HCT116 (cell line): ENCODE measurements around the gene SYNE2. TPM values are rescaled to one million over a fixed set of nuclear protein-coding genes. Genes with fewer than 3 reads are reported as not detected.

Experiments
- ATAC-seq: fragments of 200-7000 bp; cut with Tn5 transposase; 2 replicates; pipeline ENCODE4 v1.9.1; 2020; ENCODE audit warnings: mild to moderate bottlenecking, moderate library complexity
- BruUV-seq: library from RNA; stranded (reverse); fragments of 400-500 nt; replicated peaks from 2 replicates; lab custom pipeline; 2021; lab: Mats Ljungman, UMichigan
- CTCF ChIA-PET: fragments of 300-600 bp; sonication (Branson Sonifier 250); formaldehyde crosslinking; loops from one replicate; lab custom pipeline; 2021; ENCODE audit warnings: antibody characterized with exemption; lab: Charles Lee
- POLR2A ChIA-PET: fragments of 300-600, 350-600 bp; sonication (Branson Sonifier 250); formaldehyde crosslinking; loops from one replicate; lab custom pipeline; 2021; ENCODE audit warnings: antibody characterized with exemption; lab: Charles Lee
- RAD21 ChIA-PET, 2 experiments: fragments of 300-600 bp; sonication (Branson Sonifier 250); formaldehyde crosslinking; loops; one replicate each; lab custom pipeline; 2023; ENCODE audit warnings: low total read pairs in 2 of 2; ENCODE audit not compliant: uncharacterized antibody in 2 of 2, unreplicated experiment in 2 of 2, low non-redundant PET in 1 of 2; lab: Charles Lee
- DNase-seq: peaks from one replicate; pipeline ENCODE4 v3.0.0-alpha.2; 2010; ENCODE audit warnings: low read depth, low spot score
- H2AFZ ChIP-seq: fragments of 200-600 bp; shearing (Covaris generic), sonication (generic); 2 replicates; pipeline ENCODE4 v1.6.1; 2017; ENCODE audit warnings: low read depth, mixed run types, mixed read lengths, antibody characterized with exemption, low read length; ENCODE audit not compliant: poor library complexity, severe bottlenecking
- H3K27ac ChIP-seq: 2 replicates; pipeline ENCODE4 v1.5.1; 2012; ENCODE audit warnings: low read depth, low read length
- H3K27me3 ChIP-seq: fragments of 200-600 bp; sonication (generic); 2 replicates; pipeline ENCODE4 v1.6.1; 2016; ENCODE audit warnings: mixed run types, low read length, mixed read lengths; ENCODE audit not compliant: insufficient read depth
- H3K36me3 ChIP-seq, 2 experiments: fragments of 200-500 bp in 1 of 2; fragments of 200-600 bp in 1 of 2; sonication (Bioruptor generic) in 1 of 2; sonication (generic) in 1 of 2; 2 replicates each; pipeline versions ENCODE4 v1.5.1 to v1.6.1; 2014 to 2016; ENCODE audit warnings: low read length in 2 of 2, inconsistent platforms in 1 of 2, mixed read lengths in 1 of 2, mixed run types in 1 of 2; ENCODE audit not compliant: insufficient read depth in 2 of 2, control insufficient read depth in 1 of 2
- H3K4me1 ChIP-seq, 2 experiments: fragments of 200-600 bp in 1 of 2; sonication (generic) in 1 of 2; 2 replicates each; pipeline versions ENCODE4 v1.5.1 to v1.6.1; 2012 to 2017; ENCODE audit warnings: low read length in 2 of 2, inconsistent platforms in 1 of 2, mild to moderate bottlenecking in 1 of 2, mixed read lengths in 1 of 2, mixed run types in 1 of 2, moderate library complexity in 1 of 2; ENCODE audit not compliant: insufficient read depth in 2 of 2, control insufficient read depth in 1 of 2
- H3K4me2 ChIP-seq: fragments of 200-600 bp; sonication (generic); 2 replicates; pipeline ENCODE4 v1.6.1; 2017; ENCODE audit warnings: mixed run types, low read length, mixed read lengths
- H3K4me3 ChIP-seq, 2 experiments: fragments of 200-600 bp in 1 of 2; sonication (generic) in 1 of 2; replicated peaks in 1 of 2; 2 replicates each; pipeline ENCODE4 v1.5.1; 2011 to 2016; ENCODE audit warnings: low read length in 2 of 2, control low read depth in 1 of 2, low read depth in 1 of 2, mild to moderate bottlenecking in 1 of 2, mixed read lengths in 1 of 2, mixed run types in 1 of 2
- H3K79me2 ChIP-seq: fragments of 200-600 bp; sonication (generic); 2 replicates; pipeline ENCODE4 v1.6.1; 2017; ENCODE audit warnings: mild to moderate bottlenecking, mixed run types, low read length, moderate library complexity, mixed read lengths; ENCODE audit not compliant: insufficient read depth
- H3K9ac ChIP-seq: fragments of 200-600 bp; sonication (generic); 2 replicates; pipeline ENCODE4 v1.6.1; 2016; ENCODE audit warnings: low read length, mixed read lengths
- H3K9me2 ChIP-seq: fragments of 200-600 bp; sonication (generic), shearing (Covaris generic); 2 replicates; pipeline ENCODE4 v1.6.1; 2017; ENCODE audit warnings: mixed run types, mild to moderate bottlenecking, moderate library complexity; ENCODE audit not compliant: insufficient read depth
- H3K9me3 ChIP-seq, 2 experiments: fragments of 200-500 bp in 1 of 2; fragments of 200-600 bp in 1 of 2; sonication (Bioruptor generic) in 1 of 2; sonication (generic) in 1 of 2; 2 replicates each; pipeline ENCODE4 v1.6.1; 2014 to 2017; ENCODE audit warnings: low read length in 2 of 2, mixed read lengths in 2 of 2, inconsistent platforms in 1 of 2, low read depth in 1 of 2, mild to moderate bottlenecking in 1 of 2, mixed run types in 1 of 2, moderate library complexity in 1 of 2; ENCODE audit not compliant: control insufficient read depth in 1 of 2, insufficient read depth in 1 of 2
- H4K20me1 ChIP-seq: fragments of 200-600 bp; sonication (generic), shearing (Covaris generic); 2 replicates; pipeline ENCODE4 v1.6.1; 2017; ENCODE audit warnings: mixed run types, mild to moderate bottlenecking, moderate library complexity; ENCODE audit not compliant: insufficient read depth
- ATF3 ChIP-seq: IDR thresholded peaks from 2 replicates; pipeline ENCODE4 v1.6.1; 2012
- CBX3 ChIP-seq: IDR thresholded peaks from 2 replicates; pipeline ENCODE4 v1.6.1; 2012; ENCODE audit warnings: low read depth
- CEBPB ChIP-seq: IDR thresholded peaks from 2 replicates; pipeline ENCODE4 v1.6.1; 2012; ENCODE audit warnings: low read depth
- EGR1 ChIP-seq: IDR thresholded peaks from 2 replicates; pipeline ENCODE4 v1.6.1; 2012; ENCODE audit warnings: low read depth
- ELF1 ChIP-seq: IDR thresholded peaks from 2 replicates; pipeline ENCODE4 v1.6.1; 2012; ENCODE audit warnings: low read depth, borderline replicate concordance
- EZH2 ChIP-seq: fragments of 200-600 bp; sonication (generic); IDR thresholded peaks from 2 replicates; pipeline ENCODE4 v1.6.1; 2017; ENCODE audit warnings: antibody characterized with exemption, mixed run types
- EZH2phosphoT487 ChIP-seq: fragments of 200-600 bp; IDR thresholded peaks from 2 replicates; pipeline ENCODE4 v1.6.1; 2018; ENCODE audit warnings: antibody characterized with exemption, borderline replicate concordance
- FOSL1 ChIP-seq: IDR thresholded peaks from 2 replicates; pipeline ENCODE4 v1.6.1; 2012; ENCODE audit warnings: low read depth
- JUND ChIP-seq: IDR thresholded peaks from 2 replicates; pipeline ENCODE4 v1.6.1; 2012
- POLR2A ChIP-seq: IDR thresholded peaks from 2 replicates; pipeline ENCODE4 v1.7.0; 2011; ENCODE audit warnings: borderline replicate concordance; ENCODE audit not compliant: insufficient read depth, insufficient read length; ENCODE audit errors: extremely low read depth
- POLR2AphosphoS5 ChIP-seq: IDR thresholded peaks from 2 replicates; pipeline ENCODE4 v1.6.1; 2011; ENCODE audit warnings: mild to moderate bottlenecking, low read depth, low read length, moderate library complexity
- RAD21 ChIP-seq: IDR thresholded peaks from 2 replicates; pipeline ENCODE4 v1.6.1; 2012; ENCODE audit warnings: low read depth, mild to moderate bottlenecking
- SIN3A ChIP-seq: IDR thresholded peaks from 2 replicates; pipeline ENCODE4 v1.6.1; 2012; ENCODE audit warnings: low read depth
- SRF ChIP-seq: IDR thresholded peaks from 2 replicates; pipeline ENCODE4 v1.6.1; 2012; ENCODE audit warnings: low read depth
- TCF7L2 ChIP-seq: IDR thresholded peaks from 2 replicates; pipeline ENCODE4 v1.7.0; 2011; ENCODE audit warnings: borderline replicate concordance, inconsistent platforms; ENCODE audit not compliant: insufficient read depth, insufficient read length; ENCODE audit errors: extremely low read depth
- YY1 ChIP-seq: IDR thresholded peaks from 2 replicates; pipeline ENCODE4 v1.6.1; 2011; ENCODE audit warnings: low read length, low read depth, moderate library complexity, mild to moderate bottlenecking; ENCODE audit not compliant: insufficient replicate concordance; ENCODE audit errors: extremely low read depth
- ZFX ChIP-seq: fragments of 450-650 bp; IDR thresholded peaks from 2 replicates; pipeline ENCODE4 v1.6.1; 2017
- ZNF274 ChIP-seq: fragments of 200-500 bp; sonication (Bioruptor generic); IDR thresholded peaks from 2 replicates; pipeline ENCODE4 v1.6.1; 2014; ENCODE audit warnings: mild to moderate bottlenecking, low read depth, low read length, inconsistent platforms
- intact Hi-C: fragments of 100-400 bp; cut with micrococcal nuclease; formaldehyde crosslinking; loops from 2 replicates; pipeline ENCODE4 v1.10.0; 2022
- total RNA-seq: library from RNA; stranded (reverse); gene quantifications from one replicate; pipeline ENCODE4 v1.2.1, GENCODE V29; 2021; ENCODE audit not compliant: unreplicated experiment
- TF ChIP-seq, protein P1 (sequence below), 3 experiments: fragments of 200-600 bp in 1 of 3; sonication (generic) in 1 of 3; IDR thresholded peaks in 2 of 3; conservative IDR thresholded peaks in 1 of 3; 2 replicates each; pipeline ENCODE4 v1.5.1; 2012 to 2017; ENCODE audit warnings: low read depth in 2 of 3, low read length in 2 of 3, antibody characterized with exemption in 1 of 3, borderline replicate concordance in 1 of 3, control low read depth in 1 of 3, mild to moderate bottlenecking in 1 of 3, mixed read lengths in 1 of 3, mixed run types in 1 of 3, moderate library complexity in 1 of 3; ENCODE audit not compliant: insufficient read depth in 1 of 3

SYNE2 gene
- total RNA-seq, 1 experiment from 2014 or later: 28.8 TPM

DNA sequence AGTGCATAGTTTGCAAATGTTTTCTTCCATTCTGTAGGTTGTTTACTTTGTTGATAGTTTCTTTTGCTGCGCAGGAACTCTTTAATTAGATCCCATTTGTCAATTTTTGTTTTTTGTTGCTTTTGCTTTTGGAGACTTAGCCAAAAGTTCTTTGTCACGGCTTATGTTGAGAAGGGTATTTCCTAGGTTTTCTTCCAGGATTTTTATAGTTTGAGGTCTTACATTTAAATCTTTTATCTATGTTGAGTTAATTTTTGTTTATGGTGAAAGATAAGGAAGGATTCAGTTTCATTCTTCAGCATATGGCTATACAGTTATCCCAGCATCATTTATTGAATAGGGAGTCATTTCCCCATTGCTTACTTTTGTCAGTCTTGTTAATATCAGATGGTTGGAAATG, 51.9 kb downstream of the SYNE2 start:
- RAD21 ChIA-PET: no interaction called here
- Histone ChIP-seq H3K4me1 (peaks cover 3 to 8% of the 10 kb centered on the region in 2 experiments; a peak in 2 of 4 replicates), H3K4me2 (no peak overlapping the region), H3K9me3 (no peaks in the 10 kb centered on the region), H3K79me2 (0 out of 2 replicates have a peak, but pooled peaks cover 6% of the 10 kb centered on the region), H3K27me3 (no peaks in the 10 kb centered on the region), H3K36me3 (no peaks in the 10 kb centered on the region), H3K9me2 (no peaks in the 10 kb centered on the region), H3K4me3 (no peak overlapping the region), H4K20me1 (no peaks in the 10 kb centered on the region), H3K9ac (no peak overlapping the region), H2AFZ (no peak overlapping the region), H3K27ac (no peak overlapping the region)
- CTCF ChIA-PET: no interaction called here
- DNase-seq (no peak), ATAC-seq (no peak)
- POLR2A ChIA-PET: no interaction called here
- TF ChIP-seq FOSL1 (no peak), ZNF274 (no peak), POLR2A (no peak), CEBPB (no peak), RAD21 (no peak), TCF7L2 (no peak)
- TF ChIP-seq, protein P1, sequence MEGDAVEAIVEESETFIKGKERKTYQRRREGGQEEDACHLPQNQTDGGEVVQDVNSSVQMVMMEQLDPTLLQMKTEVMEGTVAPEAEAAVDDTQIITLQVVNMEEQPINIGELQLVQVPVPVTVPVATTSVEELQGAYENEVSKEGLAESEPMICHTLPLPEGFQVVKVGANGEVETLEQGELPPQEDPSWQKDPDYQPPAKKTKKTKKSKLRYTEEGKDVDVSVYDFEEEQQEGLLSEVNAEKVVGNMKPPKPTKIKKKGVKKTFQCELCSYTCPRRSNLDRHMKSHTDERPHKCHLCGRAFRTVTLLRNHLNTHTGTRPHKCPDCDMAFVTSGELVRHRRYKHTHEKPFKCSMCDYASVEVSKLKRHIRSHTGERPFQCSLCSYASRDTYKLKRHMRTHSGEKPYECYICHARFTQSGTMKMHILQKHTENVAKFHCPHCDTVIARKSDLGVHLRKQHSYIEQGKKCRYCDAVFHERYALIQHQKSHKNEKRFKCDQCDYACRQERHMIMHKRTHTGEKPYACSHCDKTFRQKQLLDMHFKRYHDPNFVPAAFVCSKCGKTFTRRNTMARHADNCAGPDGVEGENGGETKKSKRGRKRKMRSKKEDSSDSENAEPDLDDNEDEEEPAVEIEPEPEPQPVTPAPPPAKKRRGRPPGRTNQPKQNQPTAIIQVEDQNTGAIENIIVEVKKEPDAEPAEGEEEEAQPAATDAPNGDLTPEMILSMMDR (IDR thresholded peaks at IDR 0.05 in 2 of 3, conservative IDR thresholded peaks at IDR 0.05 in 1 of 3; ENCODE audit: borderline replicate concordance in 1 of 3, insufficient read depth in 1 of 3, low read depth in 2 of 3, low read length in 2 of 3): no peak
- intact Hi-C loops: no loop called here
- no TSS peak for BruUV-seq

- H3K36me3 ChIP-seq: no peaks in the 10 kb centered on the region
- intact Hi-C loops: no loop called here
- no peak overlapping the region for H2AFZ ChIP-seq
- H3K79me2 ChIP-seq: 0 out of 2 replicates have a peak, but pooled peaks cover 6% of the 10 kb centered on the region
- H3K9me2 ChIP-seq: no peaks in the 10 kb centered on the region
- H3K4me1 ChIP-seq: peaks cover 3 to 8% of the 10 kb centered on the region in 2 experiments; a peak in 2 of 4 replicates
- ChIA-PET CTCF (no interaction called here), POLR2A (no interaction called here), RAD21 (no interaction called here)
- H3K27ac ChIP-seq: no peak overlapping the region
- H3K4me2 ChIP-seq: no peak overlapping the region
- no peak overlapping the region for H3K9ac ChIP-seq
- H3K27me3 ChIP-seq: no peaks in the 10 kb centered on the region
- no TSS peak for BruUV-seq
- ATAC-seq: no peak
- DNase-seq: no peak
- no peaks in the 10 kb centered on the region for H4K20me1 ChIP-seq
- no peaks in the 10 kb centered on the region for H3K9me3 ChIP-seq
- H3K4me3 ChIP-seq: no peak overlapping the region
- no peak for TF ChIP-seq ELF1
- no peak for TF ChIP-seq CBX3
- TF ChIP-seq POLR2A: no peak
- TF ChIP-seq SIN3A: no peak
- TF ChIP-seq EZH2phosphoT487: no peak
- TF ChIP-seq FOSL1: no peak
- TF ChIP-seq TCF7L2: no peak
- no peak for TF ChIP-seq ATF3
- no peak for TF ChIP-seq ZNF274
- no peak for TF ChIP-seq YY1
- TF ChIP-seq ZFX: no peak
- TF ChIP-seq EZH2: no peak
- TF ChIP-seq SRF: no peak
- TF ChIP-seq CEBPB: no peak
- no peak for TF ChIP-seq POLR2AphosphoS5
- TF ChIP-seq EGR1: no peak
- no peak for TF ChIP-seq JUND
Measured at GRCh38 chr14:63905370-63905769, 52.6 kb downstream of the SYNE2 start.
